C4-2B (cell line): Measurements from ENCODE around the gene NAT8.
"Not testable (repeated sequence)": the region's sequence is repeated elsewhere in the genome, so short reads cannot be mapped to it uniquely, and the experiment has no call there.

Source experiments
- ZFX ChIP-seq: fragments of 450-650 bp; IDR thresholded peaks from 2 replicates; pipeline ENCODE4 v1.6.1; 2017
- TF ChIP-seq, protein P1 (sequence below): fragments of 450-650 bp; conservative IDR thresholded peaks from 2 replicates; pipeline ENCODE4 v1.5.1; 2017; ENCODE audit warnings: mild to moderate bottlenecking

DNA sequence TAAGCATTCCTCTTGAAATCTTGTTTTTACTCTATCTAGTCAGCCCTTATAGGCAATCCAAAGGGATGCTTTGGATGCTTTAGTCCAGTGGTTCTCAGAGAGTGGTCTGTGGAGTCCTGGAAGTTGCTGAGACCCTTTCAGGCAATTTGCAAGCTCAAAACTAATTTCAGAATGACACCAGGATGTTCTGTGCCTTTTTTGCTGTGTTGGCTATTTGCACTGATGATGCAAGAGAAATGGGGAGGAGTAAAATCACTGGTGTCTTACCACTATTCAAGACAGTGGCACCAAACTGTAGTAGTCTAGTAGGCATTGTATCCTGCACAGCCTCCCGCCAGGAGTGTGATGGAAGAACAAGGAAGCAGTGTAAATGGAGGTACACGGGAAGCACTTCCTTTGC lies 37.6 kb downstream of the NAT8 start:
- TF ChIP-seq, protein P1, sequence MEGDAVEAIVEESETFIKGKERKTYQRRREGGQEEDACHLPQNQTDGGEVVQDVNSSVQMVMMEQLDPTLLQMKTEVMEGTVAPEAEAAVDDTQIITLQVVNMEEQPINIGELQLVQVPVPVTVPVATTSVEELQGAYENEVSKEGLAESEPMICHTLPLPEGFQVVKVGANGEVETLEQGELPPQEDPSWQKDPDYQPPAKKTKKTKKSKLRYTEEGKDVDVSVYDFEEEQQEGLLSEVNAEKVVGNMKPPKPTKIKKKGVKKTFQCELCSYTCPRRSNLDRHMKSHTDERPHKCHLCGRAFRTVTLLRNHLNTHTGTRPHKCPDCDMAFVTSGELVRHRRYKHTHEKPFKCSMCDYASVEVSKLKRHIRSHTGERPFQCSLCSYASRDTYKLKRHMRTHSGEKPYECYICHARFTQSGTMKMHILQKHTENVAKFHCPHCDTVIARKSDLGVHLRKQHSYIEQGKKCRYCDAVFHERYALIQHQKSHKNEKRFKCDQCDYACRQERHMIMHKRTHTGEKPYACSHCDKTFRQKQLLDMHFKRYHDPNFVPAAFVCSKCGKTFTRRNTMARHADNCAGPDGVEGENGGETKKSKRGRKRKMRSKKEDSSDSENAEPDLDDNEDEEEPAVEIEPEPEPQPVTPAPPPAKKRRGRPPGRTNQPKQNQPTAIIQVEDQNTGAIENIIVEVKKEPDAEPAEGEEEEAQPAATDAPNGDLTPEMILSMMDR: not testable (repeated sequence)
- not testable (repeated sequence) for TF ChIP-seq ZFX
